Left lung (tissue), 10 donors: ENCODE results near the gene PKHD1. TPM values are rescaled to one million over a fixed set of nuclear protein-coding genes. Genes with fewer than 3 reads are reported as not detected.

Experiments
- ATAC-seq: fragments of 200-7000 bp; cut with Tn5 transposase; one replicate; pipeline ENCODE4 v1.9.1; 2020; ENCODE audit warnings: moderate library complexity
- DNase-seq, 4 donors: peaks; one replicate each; pipeline ENCODE4 v3.0.0-alpha.2; 2013 to 2020
- H3K27ac ChIP-seq, 2 donors: fragments of 200-600 bp; sonication (generic) in 1 of 2; one replicate each; pipeline versions ENCODE4 v1.5.0 to v1.8.0; 2020 to 2021
- H3K27me3 ChIP-seq, 2 donors: fragments of 200-600 bp; sonication (generic) in 1 of 2; one replicate each; pipeline versions ENCODE4 v1.5.0 to v1.8.0; 2020 to 2021
- H3K36me3 ChIP-seq, 2 donors: fragments of 200-600 bp; sonication (generic) in 1 of 2; one replicate each; pipeline versions ENCODE4 v1.5.0 to v1.8.0; 2020 to 2021
- H3K4me1 ChIP-seq, 2 donors: fragments of 200-600 bp; one replicate each; pipeline ENCODE4 v1.8.0; 2021
- H3K4me3 ChIP-seq, 2 donors: fragments of 200-600 bp; sonication (generic) in 1 of 2; one replicate each; pipeline versions ENCODE4 v1.5.0 to v1.8.0; 2020 to 2021; ENCODE audit warnings: mild to moderate bottlenecking in 1 of 2
- H3K9me3 ChIP-seq, 2 donors: fragments of 200-600 bp; sonication (generic) in 1 of 2; one replicate each; pipeline versions ENCODE4 v1.5.0 to v1.8.0; 2020 to 2021
- CTCF ChIP-seq, 2 donors: fragments of 200-600 bp; sonication (generic) in 1 of 2; IDR thresholded peaks; one replicate each; pipeline versions ENCODE4 v1.5.0 to v1.8.0; 2021; ENCODE audit warnings: antibody characterized with exemption in 2 of 2
- intact Hi-C, 2 donors: fragments of 100-400 bp; cut with DNase I; formaldehyde crosslinking; loops; one replicate each; pipeline versions ENCODE4 v1.11.2 to v1.14.2; 2022
- polyA plus RNA-seq, 6 donors: library from polyadenylated mRNA; unstranded; fragments of 120-200 nt; gene quantifications; one replicate each; pipeline ENCODE4 v1.2.1, GENCODE V29; 2013; ENCODE audit not compliant: insufficient read length in 6 of 6
- total RNA-seq, 2 donors: library from RNA; stranded (reverse); fragmentation: NEBNext Ultra II Directional; extraction: Animal tissue kit (Norgen Biotek cat#: 25700); gene quantifications; one replicate each; pipeline ENCODE4 v1.2.1, GENCODE V29; 2021
- donor health status: DM: no; HTN: yes; CAD: no.
- donor health status: DM: no; HTN: no; CAD: no.

The PKHD1 gene
- total and polyA plus RNA-seq, 8 donors: 0.29 to 7.9 (median 6.2) TPM

GRCh38 chr6:51614725-51615124, 472.7 kb downstream of the PKHD1 start:
- no peaks in the 10 kb centered on the region for H3K9me3 ChIP-seq
- H3K36me3 ChIP-seq: no peaks in the 10 kb centered on the region
- no peak for ATAC-seq
- H3K27me3 ChIP-seq: no peaks in the 10 kb centered on the region
- H3K4me1 ChIP-seq: no peaks in the 10 kb centered on the region
- intact Hi-C loops: no loop called here
- DNase-seq: no peak
- no peak for TF ChIP-seq CTCF (IDR thresholded peaks at IDR 0.05)
- no peak overlapping the region for H3K27ac ChIP-seq
- no peak overlapping the region for H3K4me3 ChIP-seq

- Histone ChIP-seq H3K27me3 (no peaks in the 10 kb centered on the region), H3K4me3 (no peak overlapping the region), H3K9me3 (no peaks in the 10 kb centered on the region), H3K4me1 (no peaks in the 10 kb centered on the region), H3K36me3 (no peaks in the 10 kb centered on the region), H3K27ac (no peak overlapping the region)
- no peak for ATAC-seq
- no peak for DNase-seq
- intact Hi-C loops: no loop called here
- no peak for TF ChIP-seq CTCF (IDR thresholded peaks at IDR 0.05)
Observed at GRCh38 chr6:51613558-51613957, 473.9 kb downstream of the PKHD1 start.

GRCh38 chr6:51608932-51609331, 478.5 kb downstream of the PKHD1 start:
- DNase-seq: no peak
- no peak overlapping the region for H3K4me3 ChIP-seq

GRCh38 chr6:51608383-51608782, 479.0 kb downstream of the PKHD1 start:
- Histone ChIP-seq H3K4me3 (no peak overlapping the region), H3K36me3 (no peaks in the 10 kb centered on the region), H3K9me3 (no peaks in the 10 kb centered on the region), H3K27ac (no peak overlapping the region), H3K4me1 (no peaks in the 10 kb centered on the region), H3K27me3 (no peaks in the 10 kb centered on the region)
- ATAC-seq (no peak), DNase-seq (no peak)
- intact Hi-C loops: no loop called here
- TF ChIP-seq CTCF (IDR thresholded peaks at IDR 0.05): no peak

More at GRCh38 chr6:51608932-51609331, 478.5 kb downstream of the PKHD1 start:
- Histone ChIP-seq H3K27me3 (no peaks in the 10 kb centered on the region), H3K4me1 (no peaks in the 10 kb centered on the region), H3K9me3 (no peaks in the 10 kb centered on the region), H3K27ac (no peak overlapping the region), H3K36me3 (no peaks in the 10 kb centered on the region)
- intact Hi-C loops: no loop called here
- no peak for TF ChIP-seq CTCF (IDR thresholded peaks at IDR 0.05)
- ATAC-seq: no peak

GRCh38 chr6:51600514-51600913, 486.9 kb downstream of the PKHD1 start:
- no peaks in the 10 kb centered on the region for H3K36me3 ChIP-seq
- H3K9me3 ChIP-seq: peaks cover 0 to 8% of the 10 kb centered on the region in 2 donors
- no peak overlapping the region for H3K27ac ChIP-seq
- no peak for DNase-seq
- no peaks in the 10 kb centered on the region for H3K27me3 ChIP-seq
- TF ChIP-seq CTCF (IDR thresholded peaks at IDR 0.05): no peak
- H3K4me1 ChIP-seq: no peaks in the 10 kb centered on the region
- ATAC-seq: no peak
- H3K4me3 ChIP-seq: no peak overlapping the region
- intact Hi-C loops: no loop called here
